ENCODE results near the gene GTF2B. TPM values are rescaled to one million over a fixed set of nuclear protein-coding genes. Genes with fewer than 3 reads are reported as not detected.

GTF2B gene
- total RNA-seq, 5 donors from 2014 or later (not counting 1 experiment from before 2014, with no cell fraction given), result 34.2 to 54.5 (median 38.7) TPM

GRCh38 chr1:88911161-88911560, 19.8 kb upstream of the GTF2B start:
- 91% methylated on average over 4 of the region's 9 CpGs for WGBS (ENCODE audit: insufficient coverage)
- H3K4me1 Mint-ChIP-seq, result peaks cover 0 to 8% (median 7%) of the 10 kb centered on the region in 3 donors
- ChIA-PET CTCF (no interaction called here), POLR2A (no interaction called here)
- no peaks in the 10 kb centered on the region for H3K9me3 ChIP-seq
- H3K9me3 Mint-ChIP-seq, result peaks cover 5 to 27% (median 21%) of the 10 kb centered on the region in 3 donors
- H3K27ac Mint-ChIP-seq, result no peak overlapping the region
- no peaks in the 10 kb centered on the region for H3K27me3 Mint-ChIP-seq
- no peak overlapping the region for H3K27ac ChIP-seq (ENCODE audit: low read length)
- H3K4me3 Mint-ChIP-seq, result no peak overlapping the region
- ATAC-seq (replicated peaks in 1 of 4) (no peak), DNase-seq (no peak)
- no peak overlapping the region for H3K4me3 ChIP-seq (ENCODE audit: control insufficient read depth in 1 of 2, extremely low read depth in 1 of 2, low read length in 1 of 2)
- H3K4me1 ChIP-seq (ENCODE audit: control insufficient read depth in 1 of 2, extremely low read depth in 1 of 2, insufficient read depth in 2 of 2, low read length in 2 of 2), result no peaks in the 10 kb centered on the region
- no peaks in the 10 kb centered on the region for H3K36me3 ChIP-seq (ENCODE audit: control insufficient read depth in 2 of 2, extremely low read depth in 1 of 2, insufficient read depth in 1 of 2, low read length in 1 of 2)
- peaks cover 4% of the 10 kb centered on the region for H3K36me3 Mint-ChIP-seq
- no peaks in the 10 kb centered on the region for H3K27me3 ChIP-seq (replicated peaks in 1 of 2; ENCODE audit: control insufficient read depth in 2 of 2, extremely low read depth in 1 of 2, insufficient read depth in 2 of 2, low read length in 1 of 2)

- Histone ChIP-seq H3K27ac (ENCODE audit: low read length) (no peak overlapping the region), H3K4me3 (ENCODE audit: control insufficient read depth in 1 of 2, extremely low read depth in 1 of 2, low read length in 1 of 2) (no peak overlapping the region), H3K9me3 (no peaks in the 10 kb centered on the region), H3K4me1 (ENCODE audit: control insufficient read depth in 1 of 2, extremely low read depth in 1 of 2, insufficient read depth in 2 of 2, low read length in 2 of 2) (no peaks in the 10 kb centered on the region), H3K27me3 (replicated peaks in 1 of 2; ENCODE audit: control insufficient read depth in 2 of 2, extremely low read depth in 1 of 2, insufficient read depth in 2 of 2, low read length in 1 of 2) (no peaks in the 10 kb centered on the region), H3K36me3 (ENCODE audit: control insufficient read depth in 2 of 2, extremely low read depth in 1 of 2, insufficient read depth in 1 of 2, low read length in 1 of 2) (no peaks in the 10 kb centered on the region)
- Mint-ChIP-seq H3K27ac (no peak overlapping the region), H3K4me3 (no peak overlapping the region), H3K9me3 (peaks cover 2 to 19% (median 13%) of the 10 kb centered on the region in 3 donors), H3K36me3 (no peaks in the 10 kb centered on the region), H3K27me3 (no peaks in the 10 kb centered on the region), H3K4me1 (peaks cover 0 to 8% (median 7%) of the 10 kb centered on the region in 3 donors)
- POLR2A ChIA-PET, result no interaction called here
- no peak for DNase-seq
- no peak for ATAC-seq (replicated peaks in 1 of 4)
- CTCF ChIA-PET, result no interaction called here
- 100% methylated on average over 1 of the region's 1 CpG for WGBS (ENCODE audit: insufficient coverage)
Measured at GRCh38 chr1:88910401-88910800, 19.0 kb upstream of the GTF2B start.

GRCh38 chr1:88900883-88901282, 9.5 kb upstream of the GTF2B start:
- no CpG with 5 or more reads among the region's 4 CpGs for WGBS (ENCODE audit: insufficient coverage)
- no peak overlapping the region for H3K27ac Mint-ChIP-seq
- Histone ChIP-seq H3K27ac (ENCODE audit: low read length) (no peak overlapping the region), H3K36me3 (ENCODE audit: control insufficient read depth in 2 of 2, extremely low read depth in 1 of 2, insufficient read depth in 1 of 2, low read length in 1 of 2) (no peaks in the 10 kb centered on the region), H3K9me3 (no peaks in the 10 kb centered on the region), H3K4me1 (ENCODE audit: control insufficient read depth in 1 of 2, extremely low read depth in 1 of 2, insufficient read depth in 2 of 2, low read length in 2 of 2) (no peaks in the 10 kb centered on the region), H3K4me3 (ENCODE audit: control insufficient read depth in 1 of 2, extremely low read depth in 1 of 2, low read length in 1 of 2) (no peak overlapping the region), H3K27me3 (replicated peaks in 1 of 2; ENCODE audit: control insufficient read depth in 2 of 2, extremely low read depth in 1 of 2, insufficient read depth in 2 of 2, low read length in 1 of 2) (no peaks in the 10 kb centered on the region)
- ChIA-PET CTCF (no interaction called here), POLR2A (no interaction called here)
- no peaks in the 10 kb centered on the region for H3K36me3 Mint-ChIP-seq
- H3K27me3 Mint-ChIP-seq, result no peaks in the 10 kb centered on the region
- ATAC-seq (replicated peaks in 1 of 4) (no peak), DNase-seq (no peak)
- no peaks in the 10 kb centered on the region for H3K4me1 Mint-ChIP-seq
- H3K9me3 Mint-ChIP-seq, result no peaks in the 10 kb centered on the region
- no peak overlapping the region for H3K4me3 Mint-ChIP-seq

- no peak overlapping the region for H3K27ac ChIP-seq (ENCODE audit: low read length)
- ATAC-seq (replicated peaks in 1 of 4), result no peak
- H3K27me3 ChIP-seq (replicated peaks in 1 of 2; ENCODE audit: control insufficient read depth in 2 of 2, extremely low read depth in 1 of 2, insufficient read depth in 2 of 2, low read length in 1 of 2), result no peaks in the 10 kb centered on the region
- no peak overlapping the region for H3K4me3 ChIP-seq (ENCODE audit: control insufficient read depth in 1 of 2, extremely low read depth in 1 of 2, low read length in 1 of 2)
- DNase-seq, result no peak
- 94% methylated on average over 2 of the region's 4 CpGs for WGBS (ENCODE audit: insufficient coverage)
- H3K4me1 Mint-ChIP-seq, result peaks cover 1 to 3% (median 2%) of the 10 kb centered on the region in 3 donors
- no peaks in the 10 kb centered on the region for H3K36me3 ChIP-seq (ENCODE audit: control insufficient read depth in 2 of 2, extremely low read depth in 1 of 2, insufficient read depth in 1 of 2, low read length in 1 of 2)
- H3K4me3 Mint-ChIP-seq, result no peak overlapping the region
- H3K36me3 Mint-ChIP-seq, result no peaks in the 10 kb centered on the region
- H3K9me3 ChIP-seq, result no peaks in the 10 kb centered on the region
- no peaks in the 10 kb centered on the region for H3K27me3 Mint-ChIP-seq
- POLR2A ChIA-PET, result no interaction called here
- H3K9me3 Mint-ChIP-seq, result no peaks in the 10 kb centered on the region
- H3K4me1 ChIP-seq (ENCODE audit: control insufficient read depth in 1 of 2, extremely low read depth in 1 of 2, insufficient read depth in 2 of 2, low read length in 2 of 2), result no peaks in the 10 kb centered on the region
- H3K27ac Mint-ChIP-seq, result no peak overlapping the region
- CTCF ChIA-PET, result no interaction called here
Measured at GRCh38 chr1:88897070-88897730, 5.8 kb upstream of the GTF2B start.

GRCh38 chr1:88892357-88892877, 1.1 kb upstream of the GTF2B start:
- WGBS (ENCODE audit: insufficient coverage), result 86% methylated on average over 2 of the region's 11 CpGs
- ChIA-PET CTCF (interaction anchor here (0.6 to 5.6 kb wide), 5 partner anchors 15 to 1102 kb away, joined by 3 to 59 read pairs (median 4); partner anchors contain the start of gene GBP3 (in 1 of the 2)), POLR2A (interaction anchor here (0.6 to 2.1 kb wide), 6 partner anchors 13 to 983 kb away, joined by 3 to 10 read pairs (median 6); partner anchors contain the start of gene PKN2 (in 1 of the 2))
- no peaks in the 10 kb centered on the region for H3K9me3 ChIP-seq
- H3K36me3 ChIP-seq (ENCODE audit: control insufficient read depth in 2 of 2, extremely low read depth in 1 of 2, insufficient read depth in 1 of 2, low read length in 1 of 2), result no peaks in the 10 kb centered on the region
- H3K4me1 ChIP-seq (ENCODE audit: control insufficient read depth in 1 of 2, extremely low read depth in 1 of 2, insufficient read depth in 2 of 2, low read length in 2 of 2), result peaks cover 14 to 22% of the 10 kb centered on the region in 2 experiments
- peak overlapping the region; percentile 86 to 99 (median 97) for H3K4me3 Mint-ChIP-seq
- H3K36me3 Mint-ChIP-seq, result no peaks in the 10 kb centered on the region
- H3K27ac Mint-ChIP-seq, result peak overlapping the region; percentile 93 to 98
- no peaks in the 10 kb centered on the region for H3K9me3 Mint-ChIP-seq
- no peaks in the 10 kb centered on the region for H3K27me3 ChIP-seq (replicated peaks in 1 of 2; ENCODE audit: control insufficient read depth in 2 of 2, extremely low read depth in 1 of 2, insufficient read depth in 2 of 2, low read length in 1 of 2)
- H3K27ac ChIP-seq (ENCODE audit: low read length), result peak overlapping the region; percentile 86
- no peaks in the 10 kb centered on the region for H3K27me3 Mint-ChIP-seq
- peak overlapping the region in 1 of 2 donors; percentile 94 for H3K4me3 ChIP-seq (ENCODE audit: control insufficient read depth in 1 of 2, extremely low read depth in 1 of 2, low read length in 1 of 2)
- DNase-seq (peak in 3 of 35 experiments; percentile 28 to 40 (median 32)), ATAC-seq (replicated peaks in 1 of 4) (no peak)
- peaks cover 38 to 42% (median 40%) of the 10 kb centered on the region in 3 donors for H3K4me1 Mint-ChIP-seq

GRCh38 chr1:88891951-88892340, 579 bp upstream of the GTF2B start:
- POLR2A ChIA-PET, result interaction anchor here (0.9 to 2.1 kb wide), 8 partner anchors 12 to 984 kb away, joined by 3 to 10 read pairs (median 6); partner anchors contain the start of gene PKN2 (in 1 of the 2)
- H3K4me3 Mint-ChIP-seq, result peak overlapping the region; percentile 86 to 99 (median 97)
- H3K9me3 Mint-ChIP-seq, result no peaks in the 10 kb centered on the region
- H3K27me3 Mint-ChIP-seq, result no peaks in the 10 kb centered on the region
- Histone ChIP-seq H3K27ac (ENCODE audit: low read length) (peak overlapping the region; percentile 86), H3K4me1 (ENCODE audit: control insufficient read depth in 1 of 2, extremely low read depth in 1 of 2, insufficient read depth in 2 of 2, low read length in 2 of 2) (peaks cover 14 to 22% of the 10 kb centered on the region in 2 experiments), H3K36me3 (ENCODE audit: control insufficient read depth in 2 of 2, extremely low read depth in 1 of 2, insufficient read depth in 1 of 2, low read length in 1 of 2) (peaks cover 0 to 4% of the 10 kb centered on the region in 2 donors), H3K4me3 (ENCODE audit: control insufficient read depth in 1 of 2, extremely low read depth in 1 of 2, low read length in 1 of 2) (peak overlapping the region; percentile 94 to 100), H3K9me3 (no peaks in the 10 kb centered on the region), H3K27me3 (replicated peaks in 1 of 2; ENCODE audit: control insufficient read depth in 2 of 2, extremely low read depth in 1 of 2, insufficient read depth in 2 of 2, low read length in 1 of 2) (no peaks in the 10 kb centered on the region)
- peaks cover 4% of the 10 kb centered on the region for H3K36me3 Mint-ChIP-seq
- H3K4me1 Mint-ChIP-seq, result peaks cover 43 to 46% (median 44%) of the 10 kb centered on the region in 3 donors
- peak overlapping the region; percentile 93 to 98 for H3K27ac Mint-ChIP-seq
- ATAC-seq (replicated peaks in 1 of 4) (peak in 2 of 4 experiments; percentile 3 to 4), DNase-seq (no peak)
- CTCF ChIA-PET, result interaction anchor here (0.6 to 5.6 kb wide), 4 partner anchors 14 to 914 kb away, joined by 3 to 59 read pairs (median 6); no protein-coding TSS in a partner anchor
- 55% methylated on average over 7 of the region's 10 CpGs for WGBS (ENCODE audit: insufficient coverage)
